IMR-90 (cell line): ENCODE measurements around the gene SMIM29. TPM values are rescaled to one million over a fixed set of nuclear protein-coding genes. Genes with fewer than 3 reads are reported as not detected.

Experiments
- ELK1 ChIP-seq: fragments of 150-350 bp; IDR thresholded peaks from 2 replicates; pipeline ENCODE4 v1.6.1; 2016; ENCODE audit warnings: low read depth, mild to moderate bottlenecking, low read length, moderate library complexity, borderline replicate concordance
- MAZ ChIP-seq: IDR thresholded peaks from 2 replicates; pipeline ENCODE4 v1.6.1; 2012; ENCODE audit warnings: low read depth, mild to moderate bottlenecking, low read length, improper control_type of control experiment, moderate library complexity, borderline replicate concordance
- POLR2A ChIP-seq: IDR thresholded peaks from 2 replicates; pipeline ENCODE4 v1.6.1; 2012; ENCODE audit warnings: mild to moderate bottlenecking, low read depth, low read length
- polyA plus RNA-seq, 3 experiments: library from polyadenylated mRNA; depleted of rRNA; stranded (reverse); fragments of >200 nt; gene quantifications; 2 replicates each; pipeline ENCODE4 v1.2.3, GENCODE V29; 2012; ENCODE audit warnings: low replicate concordance in 1 of 3
- total RNA-seq: library from RNA; depleted of rRNA; stranded (reverse); fragments of >200 nt; gene quantifications from 2 replicates; pipeline ENCODE4 v1.2.3, GENCODE V29; 2012

SMIM29 gene
- total and polyA plus RNA-seq, 2 of the 4 experiments (the other 2 are of a cell fraction) = 8.4 to 28.9 TPM

DNA sequence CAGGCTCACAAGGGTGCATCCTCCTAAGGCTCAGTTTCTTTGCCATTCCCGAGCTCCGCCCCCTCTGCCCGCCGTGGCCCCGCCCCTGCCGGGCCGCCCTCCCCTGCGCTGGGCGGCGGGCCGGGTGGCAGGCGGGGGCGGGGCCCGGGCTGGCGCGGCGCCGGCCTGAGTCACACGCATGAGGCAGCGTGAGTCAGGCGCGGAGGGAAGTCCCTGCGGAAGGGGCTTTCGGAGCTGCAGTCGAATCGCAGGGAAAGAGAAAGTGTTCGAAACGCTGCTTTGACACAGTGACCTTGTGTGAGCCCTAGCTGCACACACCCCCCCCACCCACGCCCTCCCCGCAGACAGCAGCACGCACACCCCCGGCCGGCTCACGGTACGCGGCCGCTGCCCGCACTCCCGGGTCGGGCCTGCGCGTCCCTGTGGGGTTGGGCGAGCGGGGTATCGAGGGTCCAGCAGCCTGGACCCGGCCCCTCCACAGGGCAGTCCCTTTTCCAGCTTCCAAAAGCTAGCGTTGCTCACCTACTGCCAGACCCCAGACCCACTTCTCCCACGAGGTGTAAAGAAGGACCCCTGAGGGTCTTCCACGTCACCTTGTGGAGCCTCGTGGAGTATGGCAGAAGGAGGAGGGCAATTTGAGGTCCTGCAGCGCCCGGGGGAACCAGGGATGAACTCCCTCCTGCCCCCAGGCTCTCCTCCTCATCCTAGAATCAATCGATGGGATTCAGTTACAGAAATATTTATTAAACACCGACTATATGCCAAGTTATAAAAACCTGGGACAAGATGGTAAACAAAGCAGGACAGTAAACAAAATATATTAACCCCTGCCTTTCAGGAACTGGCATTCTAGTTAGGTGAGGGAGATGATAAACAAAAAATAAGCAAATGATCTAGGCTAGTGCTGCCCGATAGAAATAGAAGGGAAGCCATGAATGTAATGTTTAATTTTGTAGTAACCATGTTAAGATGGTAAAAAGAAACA lies 24.6 kb downstream of the SMIM29 start (continued):
- TF ChIP-seq ELK1 = no peak
- TF ChIP-seq MAZ = peak; percentile 55; the same call in 1 of the 2 replicates
- TF ChIP-seq POLR2A = peak; percentile 56; the same call in 1 of the 2 replicates
